Heart left ventricle (tissue), 16 donors: Measurements from ENCODE around the gene CIB4. TPM values are rescaled to one million over a fixed set of nuclear protein-coding genes. Genes with fewer than 3 reads are reported as not detected.

Experiments used
- ATAC-seq, 4 donors: fragments of 200-7000 bp; cut with Tn5 transposase; one replicate each; pipeline ENCODE4 v1.9.1; 2020 to 2022; ENCODE audit warnings: moderate library complexity in 4 of 4, mild to moderate bottlenecking in 3 of 4, moderate number of reproducible peaks in 1 of 4
- DNase-seq, 5 donors: peaks; one replicate each; pipeline ENCODE4 v3.0.0-alpha.2; 2020
- H3K27ac ChIP-seq, 12 donors: fragments of 200-600 bp; sonication (generic) in 4 of 12; one replicate each; pipeline versions ENCODE4 v1.5.0 to v1.8.0; 2016 to 2022; ENCODE audit warnings: mild to moderate bottlenecking in 2 of 12
- H3K27me3 ChIP-seq, 9 donors: fragments of 200-600 bp; sonication (generic) in 2 of 9; one replicate each; pipeline versions ENCODE4 v1.5.1 to v1.8.0; 2016 to 2022; ENCODE audit warnings: mild to moderate bottlenecking in 3 of 9
- H3K36me3 ChIP-seq, 9 donors: fragments of 200-600 bp; sonication (generic) in 2 of 9; one replicate each; pipeline versions ENCODE4 v1.5.0 to v1.8.0; 2018 to 2022; ENCODE audit warnings: mild to moderate bottlenecking in 2 of 9
- H3K4me1 ChIP-seq, 12 donors: fragments of 200-600 bp; sonication (generic) in 4 of 12; one replicate each; pipeline versions ENCODE4 v1.5.0 to v1.8.0; 2016 to 2022; ENCODE audit warnings: mild to moderate bottlenecking in 3 of 12
- H3K4me3 ChIP-seq, 12 donors: fragments of 200-600 bp; sonication (generic) in 4 of 12; one replicate each; pipeline versions ENCODE4 v1.5.0 to v1.8.0; 2017 to 2022; ENCODE audit warnings: mild to moderate bottlenecking in 9 of 12, moderate library complexity in 4 of 12
- H3K9me3 ChIP-seq, 12 donors: fragments of 200-600 bp; sonication (generic) in 4 of 12; one replicate each; pipeline versions ENCODE4 v1.5.0 to v1.8.0; 2016 to 2022; ENCODE audit warnings: mild to moderate bottlenecking in 1 of 12
- CTCF ChIP-seq, 12 donors: fragments of 200-600 bp; sonication (generic) in 4 of 12; IDR thresholded peaks; one replicate each; pipeline versions ENCODE4 v1.5.0 to v1.8.0; 2018 to 2022; ENCODE audit warnings: antibody characterized with exemption in 12 of 12, mild to moderate bottlenecking in 5 of 12
- POLR2A ChIP-seq, 2 donors: fragments of 450-650 bp; IDR thresholded peaks; one replicate each; pipeline ENCODE4 v1.6.1; 2017; ENCODE audit warnings: antibody characterized with exemption in 2 of 2, mild to moderate bottlenecking in 2 of 2, moderate library complexity in 2 of 2
- WGBS, 4 donors: extraction: QIAGEN DNeasy Blood & Tissue Kit in 2 of 4; methylation state at CpG; one replicate each; pipeline versions ENCODE4 v1.1.5 to v1.1.7; 2013 to 2018; 5-methylcytosine and 5-hydroxymethylcytosine counted together
- intact Hi-C, 10 donors: fragments of 100-400 bp; cut with DNase I; formaldehyde crosslinking; loops; one replicate each; pipeline versions ENCODE4 v1.11.1 to v1.14.2; 2022
- polyA plus RNA-seq, 2 donors: library from polyadenylated mRNA; stranded (reverse); fragments of 200-250 nt; gene quantifications; one replicate each; pipeline ENCODE4 v1.2.3, GENCODE V29; 2013
- total RNA-seq, 9 donors: library from RNA; depleted of rRNA in 2 of 9; stranded (reverse); fragments of >200 nt in 2 of 9; fragmentation: NEBNext Ultra II Directional in 3 of 9; extraction: Animal tissue kit (Norgen Biotek cat#: 25700) in 3 of 9; gene quantifications; one replicate each; pipeline versions ENCODE4 v1.1.0 to v1.2.4, GENCODE V29; 2016 to 2023
- donor health status: ischemic (EF 13 %, LVEDD 7.1; RV severe dilation, severe dysfunction).
- donor health status: healthy with polysubstance abuse.
- donor health status: DM: no; HTN: yes; CAD: no.
- donor health status: DM: no; HTN: no; CAD: no.
- donor health status: ischemic (EF 25% LVEDD 6.9; RV normal size, moderate dysfunction).
- donor health status: ischemic (EF 25% LVEDD 5.7; RV mildly dilated, moderate dysfunction).
- donor health status: healthy.
- donor health status: DM: yes; HTN: yes; CAD: no.
- donor health status: ischemic (EF 35%, LVEDD 5.7; RV mildly dilated, moderate dysfunction).
- donor health status: nonischemic (EF 11% LVEDD 7.7; RV severe dilation, severe dysfunction).
- donor health status: DM: yes; HTN: yes; CAD: no.
- donor health status: PGD.
- donor health status: ischemic (EF 29% LVEDD 5.4; RV normal size, mild dysfunction).
- donor health status: nonischemic (EF 23%, LVEDD 6.1; RV moderate dilation, normal function).

The CIB4 gene
- total and polyA plus RNA-seq, 11 donors, result not detected

- H3K27ac ChIP-seq, result peak overlapping the region in 1 of 12 donors; percentile 25
- intact Hi-C loops, result no loop called here
- DNase-seq (no peak), ATAC-seq (no peak)
- no peaks in the 10 kb centered on the region for H3K36me3 ChIP-seq
- WGBS, 4 donors, result 90 to 94% (median 92%) methylated on average over 7 of the region's 7 CpGs
- H3K4me1 ChIP-seq, result no peaks in the 10 kb centered on the region
- H3K27me3 ChIP-seq, result peaks cover 0 to 11% (median 0%) of the 10 kb centered on the region in 9 donors
- no peaks in the 10 kb centered on the region for H3K9me3 ChIP-seq
- TF ChIP-seq CTCF (IDR thresholded peaks at IDR 0.05) (no peak), POLR2A (IDR thresholded peaks at IDR 0.05) (no peak)
- no peak overlapping the region for H3K4me3 ChIP-seq
Measured at GRCh38 chr2:26651470-26651771, 10.3 kb upstream of the CIB4 start.

GRCh38 chr2:26650713-26651469, 9.7 kb upstream of the CIB4 start:
- Histone ChIP-seq H3K4me3 (no peak overlapping the region), H3K36me3 (no peaks in the 10 kb centered on the region), H3K4me1 (no peaks in the 10 kb centered on the region), H3K27ac (peak overlapping the region in 1 of 12 donors; percentile 25), H3K9me3 (no peaks in the 10 kb centered on the region), H3K27me3 (peaks cover 0 to 16% (median 0%) of the 10 kb centered on the region in 9 donors)
- ATAC-seq, result no peak
- TF ChIP-seq POLR2A (IDR thresholded peaks at IDR 0.05) (no peak), CTCF (IDR thresholded peaks at IDR 0.05) (no peak)
- intact Hi-C loops, result no loop called here
- 84 to 86% (median 84%) methylated on average over 12 of the region's 12 CpGs for whole genome bisulfite sequencing, 4 donors
- no peak for DNase-seq

GRCh38 chr2:26649992-26650712, 9.0 kb upstream of the CIB4 start:
- 72 to 75% (median 73%) methylated on average over 12 of the region's 12 CpGs for WGBS, 4 donors

More at GRCh38 chr2:26649992-26650712, 9.0 kb upstream of the CIB4 start:
- no peak for TF ChIP-seq CTCF (IDR thresholded peaks at IDR 0.05)
- TF ChIP-seq POLR2A (IDR thresholded peaks at IDR 0.05), result no peak
- Histone ChIP-seq H3K27ac (no peak overlapping the region), H3K36me3 (no peaks in the 10 kb centered on the region), H3K9me3 (no peaks in the 10 kb centered on the region), H3K27me3 (peaks cover 0 to 21% (median 0%) of the 10 kb centered on the region in 9 donors), H3K4me1 (no peaks in the 10 kb centered on the region), H3K4me3 (no peak overlapping the region)
- no peak for DNase-seq
- no peak for ATAC-seq
- intact Hi-C loops, result no loop called here
